GM12878 (cell line): ENCODE measurements around the gene CDH4. TPM values are rescaled to one million over a fixed set of nuclear protein-coding genes. Genes with fewer than 3 reads are reported as not detected.

ENCODE experiments used
- ATAC-seq: fragments of 200-7000 bp; cut with Tn5 transposase; 3 replicates; pipeline ENCODE4 v1.9.1; 2020; ENCODE audit warnings: mild to moderate bottlenecking, moderate library complexity
- BruUV-seq: library from RNA; stranded (reverse); fragments of 400-500 nt; replicated peaks from 2 replicates; lab custom pipeline; 2021; lab: Mats Ljungman, UMichigan
- CTCF ChIA-PET: fragments of 300-600 bp; sonication (Branson Sonifier 250); formaldehyde crosslinking; extraction: SDS; loops from one replicate; lab custom pipeline; 2021; ENCODE audit warnings: inconsistent platforms; lab: Yijun Ruan, JAX
- POLR2A ChIA-PET: fragments of 350-600 bp; formaldehyde crosslinking; extraction: SDS; loops from one replicate; lab custom pipeline; 2021; ENCODE audit warnings: inconsistent platforms; lab: Charles Lee
- RAD21 ChIA-PET: fragments of 300-600 bp; sonication (Branson Sonifier 250); formaldehyde crosslinking; loops from one replicate; lab custom pipeline; 2023; ENCODE audit warnings: antibody characterized with exemption; ENCODE audit not compliant: unreplicated experiment; lab: Charles Lee
- SMC1A ChIA-PET: fragments of 300-600 bp; sonication (Branson Sonifier 250); formaldehyde crosslinking; loops from one replicate; lab custom pipeline; 2023; ENCODE audit not compliant: unreplicated experiment, uncharacterized antibody; lab: Charles Lee
- DNase-seq: peaks from one replicate; pipeline ENCODE4 v3.0.0-alpha.2; 2011; ENCODE audit warnings: low read depth, low spot score
- FAIRE-seq: peaks from 3 replicates; lab custom pipeline; 2011; peaks lifted over from hg19 to GRCh38; lab: Jason Lieb, UNC
- H2AFZ ChIP-seq: 2 replicates; pipeline ENCODE4 v1.6.0; 2011; ENCODE audit warnings: low read depth, low read length, control low read depth; ENCODE audit not compliant: control insufficient read depth
- H3K27ac ChIP-seq: 2 replicates; pipeline ENCODE4 v1.5.1; 2011; ENCODE audit warnings: control low read depth; ENCODE audit not compliant: control insufficient read depth, insufficient read depth
- H3K27me3 ChIP-seq, 2 experiments: replicated peaks in 1 of 2; 2 replicates each; pipeline versions ENCODE4 v1.6.0 to v1.6.1; 2011; ENCODE audit warnings: low read length in 1 of 2; ENCODE audit not compliant: control insufficient read depth in 2 of 2, insufficient read depth in 2 of 2
- H3K36me3 ChIP-seq, 2 experiments: 2 replicates each; pipeline ENCODE4 v1.5.1; 2011; ENCODE audit warnings: low read length in 1 of 2; ENCODE audit not compliant: control insufficient read depth in 2 of 2, insufficient read depth in 2 of 2
- H3K4me1 ChIP-seq: 2 replicates; pipeline ENCODE4 v1.6.1; 2011; ENCODE audit warnings: mild to moderate bottlenecking, low read length, moderate library complexity, mixed read lengths; ENCODE audit not compliant: control insufficient read depth, insufficient read depth
- H3K4me2 ChIP-seq: 2 replicates; pipeline ENCODE4 v1.6.0; 2011; ENCODE audit warnings: control low read depth; ENCODE audit not compliant: control insufficient read depth, insufficient read depth
- H3K4me3 ChIP-seq: fragments of 200-600 bp; sonication (generic); 2 replicates; pipeline ENCODE4 v1.5.1; 2016
- H3K79me2 ChIP-seq: 2 replicates; pipeline ENCODE4 v1.6.0; 2011; ENCODE audit warnings: low read length; ENCODE audit not compliant: control insufficient read depth, insufficient read depth
- H3K9ac ChIP-seq: 2 replicates; pipeline ENCODE4 v1.8.0; 2011; ENCODE audit warnings: low read length, control low read depth, mixed read lengths; ENCODE audit not compliant: control insufficient read depth, insufficient read depth
- H3K9me3 ChIP-seq: replicated peaks from 3 replicates; pipeline ENCODE4 v1.5.1; 2011; ENCODE audit warnings: mild to moderate bottlenecking, low read length; ENCODE audit not compliant: control insufficient read depth, insufficient read depth
- H4K20me1 ChIP-seq: 2 replicates; pipeline ENCODE4 v1.6.0; 2011; ENCODE audit not compliant: control insufficient read depth, insufficient read depth
- ESRRA ChIP-seq: IDR thresholded peaks from 2 replicates; pipeline ENCODE4 v1.6.1; 2012; ENCODE audit warnings: mild to moderate bottlenecking, low read length, improper control_type of control experiment
- HDGF ChIP-seq: fragments of 450-650 bp; IDR thresholded peaks from 2 replicates; pipeline ENCODE4 v1.6.1; 2016; ENCODE audit warnings: antibody characterized with exemption
- IKZF2 ChIP-seq, 2 experiments: fragments of 450-650 bp; IDR thresholded peaks; 2 replicates each; pipeline ENCODE4 v1.6.1; 2017; ENCODE audit warnings: mild to moderate bottlenecking in 2 of 2, moderate library complexity in 2 of 2
- RELA ChIP-seq: fragments of 450-650 bp; IDR thresholded peaks from 2 replicates; pipeline ENCODE4 v1.8.0; 2014; ENCODE audit warnings: borderline replicate concordance; ENCODE audit not compliant: partially characterized antibody
- ZZZ3 ChIP-seq: IDR thresholded peaks from 2 replicates; pipeline ENCODE4 v1.6.1; 2011; ENCODE audit warnings: low read depth; ENCODE audit not compliant: control insufficient read depth, insufficient read length
- WGBS: methylation state at CpG from one replicate; pipeline ENCODE4 v1.1.6; 2016; ENCODE audit warnings: low lambda C conversion rate; ENCODE audit not compliant: insufficient replicate concordance, insufficient coverage; ENCODE audit errors: missing lambda C conversion rate; 5-methylcytosine and 5-hydroxymethylcytosine counted together
- in situ Hi-C: fragments of 300-500 bp; cut with MboI; formaldehyde crosslinking; loops from 9 replicates; pipeline ENCODE4 v1.14.3; 2018; ENCODE audit warnings: mixed read lengths
- intact Hi-C: fragments of 100-400 bp; cut with micrococcal nuclease; formaldehyde crosslinking; loops from one replicate; pipeline ENCODE4 v1.14.2; 2022; ENCODE audit not compliant: unreplicated experiment
- polyA plus RNA-seq, 11 experiments: library from polyadenylated mRNA; depleted of rRNA in 4 of 11; unstranded in 6 of 11; stranded (reverse) in 5 of 11; fragments of >200 nt; fragmentation: Nextera tagmentation in 4 of 11; fragmentation: Illumina TruSeq in 1 of 11; extraction: Ambion mirVana in 4 of 11; extraction: Trizol in 1 of 11; gene quantifications; 1 replicate in 1 of 11; 2 replicates in 10 of 11; pipeline versions ENCODE4 v1.2.1 to v1.2.3, GENCODE V29; 2011 to 2016; ENCODE audit warnings: inconsistent platforms in 2 of 11, missing spikeins in 2 of 11, low read depth in 1 of 11
- total RNA-seq, 4 experiments: library from RNA; depleted of rRNA in 3 of 4; stranded (reverse); fragments of >200 nt in 3 of 4; fragmentation: Illumina TruSeq in 1 of 4; extraction: Trizol in 1 of 4; gene quantifications; 2 replicates each; pipeline versions ENCODE4 v1.2.1 to v1.2.3, GENCODE V29; 2013 to 2021
- TF ChIP-seq, protein P1 (sequence below): fragments of 450-650 bp; IDR thresholded peaks from 2 replicates; pipeline ENCODE4 v1.6.1; 2017; ENCODE audit warnings: mild to moderate bottlenecking, moderate library complexity

Gene CDH4
- total and polyA plus RNA-seq, 10 of the 15 experiments (the other 5 are each of a cell fraction or from before 2014, with no cell fraction given) = not detected

DNA sequence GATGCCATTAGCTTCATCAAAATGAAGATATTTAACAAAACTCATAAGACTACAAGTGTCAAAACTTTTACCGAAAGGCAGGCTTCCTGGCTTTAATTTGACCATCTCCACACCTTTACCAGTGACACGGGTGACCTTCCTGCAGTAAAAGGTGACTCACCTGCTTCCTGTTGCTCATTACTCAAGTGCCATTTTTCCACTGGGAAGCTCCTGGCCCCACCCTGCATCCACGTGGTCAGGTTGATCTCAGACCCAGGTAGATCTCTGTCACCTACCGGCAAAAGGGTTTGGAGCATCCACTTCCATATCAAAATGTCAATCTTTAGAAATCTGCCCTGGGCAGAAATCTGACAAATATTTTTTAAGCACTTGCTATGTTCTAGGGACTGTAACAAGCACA is 31.9 kb upstream of the CDH4 start:
- CTCF ChIA-PET = interaction anchor here (1.4 kb wide), 1 partner anchor 1162 kb away, joined by 3 read pairs; no protein-coding TSS in a partner anchor
- Histone ChIP-seq H3K9ac (no peak overlapping the region), H2AFZ (no peak overlapping the region), H3K36me3 (no peaks in the 10 kb centered on the region), H3K9me3 (no peaks in the 10 kb centered on the region; the same call in 2 of the 3 replicates), H3K79me2 (no peaks in the 10 kb centered on the region), H4K20me1 (no peaks in the 10 kb centered on the region), H3K4me2 (no peak overlapping the region), H3K27ac (no peak overlapping the region), H3K27me3 (no peaks in the 10 kb centered on the region), H3K4me3 (no peak overlapping the region), H3K4me1 (no peaks in the 10 kb centered on the region)
- POLR2A ChIA-PET = no interaction called here
- intact Hi-C loops = no loop called here
- WGBS = 35% methylated on average over 4 of the region's 4 CpGs
- SMC1A ChIA-PET = no interaction called here
- BruUV-seq = no TSS peak
- no peak for DNase-seq
- ATAC-seq = no peak
- no peak for TF ChIP-seq ESRRA
- TF ChIP-seq ZZZ3 = no peak
- TF ChIP-seq HDGF = no peak
- TF ChIP-seq RELA = no peak
- TF ChIP-seq IKZF2 (IDR thresholded peaks at IDR 0.05) = no peak
- no peak for FAIRE-seq
- in situ Hi-C loops = loop anchor here (25.0 kb wide), 1 partner anchor 617 kb away; no protein-coding TSS in a partner anchor
- RAD21 ChIA-PET = no interaction called here

DNA sequence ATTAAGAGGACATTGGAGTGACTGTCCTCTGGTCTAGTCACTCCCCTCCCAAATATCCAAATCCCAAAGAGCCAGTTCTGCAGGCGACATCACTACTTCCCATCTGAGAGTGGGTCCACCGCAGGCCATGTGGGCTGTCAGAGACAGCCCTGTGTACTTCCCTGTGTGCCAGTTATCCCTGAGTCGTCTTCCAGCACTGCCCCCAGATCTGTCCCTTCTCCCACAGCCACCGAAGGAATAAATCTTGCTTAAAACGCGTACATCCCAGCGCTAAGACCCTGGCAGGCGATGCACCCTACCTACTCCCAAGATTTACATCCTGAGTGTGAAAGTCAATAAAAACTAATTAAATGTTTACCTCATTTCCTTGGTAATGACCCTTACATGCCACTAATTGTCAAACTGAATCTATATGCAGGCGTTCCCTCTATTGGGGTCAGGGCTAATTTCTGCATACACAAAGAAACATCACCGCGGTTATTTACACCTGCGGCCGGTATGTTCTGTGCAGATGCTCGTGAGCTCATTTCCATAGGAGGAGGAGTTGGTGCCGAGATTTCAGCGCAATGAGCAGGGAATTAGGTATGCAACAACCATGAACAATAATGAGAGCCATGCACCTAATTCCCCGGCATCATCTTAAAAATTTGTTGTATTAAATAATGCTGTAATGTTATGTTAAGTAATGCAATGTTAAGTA is 31.3 kb upstream of the CDH4 start:
- no peaks in the 10 kb centered on the region for H4K20me1 ChIP-seq
- H3K4me3 ChIP-seq = no peak overlapping the region
- POLR2A ChIA-PET = no interaction called here
- no peaks in the 10 kb centered on the region; the same call in 2 of the 3 replicates for H3K9me3 ChIP-seq
- no peak overlapping the region for H3K27ac ChIP-seq
- no peak for ATAC-seq
- 52% methylated on average over 17 of the region's 17 CpGs for WGBS
- intact Hi-C loops = no loop called here
- no peaks in the 10 kb centered on the region for H3K79me2 ChIP-seq
- H3K36me3 ChIP-seq = no peaks in the 10 kb centered on the region
- in situ Hi-C loops = loop anchor here (25.0 kb wide), 1 partner anchor 617 kb away; no protein-coding TSS in a partner anchor
- RAD21 ChIA-PET = no interaction called here
- no peak for FAIRE-seq
- TF ChIP-seq, protein P1, sequence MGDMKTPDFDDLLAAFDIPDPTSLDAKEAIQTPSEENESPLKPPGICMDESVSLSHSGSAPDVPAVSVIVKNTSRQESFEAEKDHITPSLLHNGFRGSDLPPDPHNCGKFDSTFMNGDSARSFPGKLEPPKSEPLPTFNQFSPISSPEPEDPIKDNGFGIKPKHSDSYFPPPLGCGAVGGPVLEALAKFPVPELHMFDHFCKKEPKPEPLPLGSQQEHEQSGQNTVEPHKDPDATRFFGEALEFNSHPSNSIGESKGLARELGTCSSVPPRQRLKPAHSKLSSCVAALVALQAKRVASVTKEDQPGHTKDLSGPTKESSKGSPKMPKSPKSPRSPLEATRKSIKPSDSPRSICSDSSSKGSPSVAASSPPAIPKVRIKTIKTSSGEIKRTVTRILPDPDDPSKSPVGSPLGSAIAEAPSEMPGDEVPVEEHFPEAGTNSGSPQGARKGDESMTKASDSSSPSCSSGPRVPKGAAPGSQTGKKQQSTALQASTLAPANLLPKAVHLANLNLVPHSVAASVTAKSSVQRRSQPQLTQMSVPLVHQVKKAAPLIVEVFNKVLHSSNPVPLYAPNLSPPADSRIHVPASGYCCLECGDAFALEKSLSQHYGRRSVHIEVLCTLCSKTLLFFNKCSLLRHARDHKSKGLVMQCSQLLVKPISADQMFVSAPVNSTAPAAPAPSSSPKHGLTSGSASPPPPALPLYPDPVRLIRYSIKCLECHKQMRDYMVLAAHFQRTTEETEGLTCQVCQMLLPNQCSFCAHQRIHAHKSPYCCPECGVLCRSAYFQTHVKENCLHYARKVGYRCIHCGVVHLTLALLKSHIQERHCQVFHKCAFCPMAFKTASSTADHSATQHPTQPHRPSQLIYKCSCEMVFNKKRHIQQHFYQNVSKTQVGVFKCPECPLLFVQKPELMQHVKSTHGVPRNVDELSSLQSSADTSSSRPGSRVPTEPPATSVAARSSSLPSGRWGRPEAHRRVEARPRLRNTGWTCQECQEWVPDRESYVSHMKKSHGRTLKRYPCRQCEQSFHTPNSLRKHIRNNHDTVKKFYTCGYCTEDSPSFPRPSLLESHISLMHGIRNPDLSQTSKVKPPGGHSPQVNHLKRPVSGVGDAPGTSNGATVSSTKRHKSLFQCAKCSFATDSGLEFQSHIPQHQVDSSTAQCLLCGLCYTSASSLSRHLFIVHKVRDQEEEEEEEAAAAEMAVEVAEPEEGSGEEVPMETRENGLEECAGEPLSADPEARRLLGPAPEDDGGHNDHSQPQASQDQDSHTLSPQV = no peak
- no TSS peak for BruUV-seq
- no peak overlapping the region for H3K4me2 ChIP-seq
- H3K4me1 ChIP-seq = no peaks in the 10 kb centered on the region
- H3K27me3 ChIP-seq = no peaks in the 10 kb centered on the region
- no peak overlapping the region for H3K9ac ChIP-seq
- H2AFZ ChIP-seq = no peak overlapping the region
- SMC1A ChIA-PET = no interaction called here
- CTCF ChIA-PET = interaction anchor here (1.4 kb wide), 1 partner anchor 1163 kb away, joined by 3 read pairs; no protein-coding TSS in a partner anchor
- no peak for DNase-seq
